Naive thymus-derived CD4-positive, alpha-beta T cell (primary cell): ENCODE data around the gene ZDHHC5. TPM values are rescaled to one million over a fixed set of nuclear protein-coding genes. Genes with fewer than 3 reads are reported as not detected.
A peak's percentile ranks its signal among the peaks of the same experiment; 100 is the strongest.
"Not testable (repeated sequence)": the region's sequence is repeated elsewhere in the genome, so short reads cannot be mapped to it uniquely, and the experiment has no call there.

Source experiments
- ATAC-seq: fragments of 150-1000 bp; cut with Tn5 transposase; 2 replicates; pipeline ENCODE4 v1.10.0; 2021; ENCODE audit warnings: mild to moderate bottlenecking, moderate library complexity
- CTCF ChIA-PET: fragments of 350-600 bp; sonication (Branson Sonifier 250); formaldehyde crosslinking; loops from one replicate; lab custom pipeline; 2021; ENCODE audit warnings: antibody characterized with exemption; lab: Charles Lee
- POLR2A ChIA-PET: fragments of 350-600 bp; sonication (Branson Sonifier 250); formaldehyde crosslinking; loops from one replicate; lab custom pipeline; 2021; ENCODE audit warnings: antibody characterized with exemption, inconsistent platforms; lab: Charles Lee
- DNase-seq, 9 donors: peaks; one replicate each; pipeline versions ENCODE4 v3.0.0 to v3.0.0-alpha.2; 2020 to 2022; ENCODE audit warnings: mixed read lengths in 1 of 9
- H3K27ac ChIP-seq: one replicate; pipeline ENCODE4 v1.7.0; 2013; ENCODE audit warnings: mild to moderate bottlenecking, low read depth, low read length, moderate library complexity
- H3K27me3 ChIP-seq, 2 donors: one replicate each; pipeline ENCODE4 v1.7.0; 2013; ENCODE audit warnings: low read length in 2 of 2, mild to moderate bottlenecking in 2 of 2, moderate library complexity in 2 of 2; ENCODE audit not compliant: control insufficient read depth in 2 of 2, insufficient read depth in 2 of 2
- H3K36me3 ChIP-seq, 3 experiments: 1 replicate in 2 of 3; 2 replicates in 1 of 3; pipeline ENCODE4 v1.7.0; 2013; ENCODE audit warnings: low read length in 3 of 3, mild to moderate bottlenecking in 3 of 3, moderate library complexity in 1 of 3; ENCODE audit not compliant: insufficient read depth in 3 of 3, control insufficient read depth in 2 of 3
- H3K4me1 ChIP-seq, 2 donors: one replicate each; pipeline ENCODE4 v1.7.0; 2013; ENCODE audit warnings: low read length in 2 of 2, mild to moderate bottlenecking in 2 of 2, moderate library complexity in 1 of 2; ENCODE audit not compliant: control insufficient read depth in 2 of 2, insufficient read depth in 2 of 2
- H3K4me3 ChIP-seq: 2 replicates; pipeline ENCODE4 v1.7.0; 2013; ENCODE audit warnings: mild to moderate bottlenecking, low read length
- H3K9me3 ChIP-seq, 3 experiments: 1 replicate in 2 of 3; 2 replicates in 1 of 3; pipeline ENCODE4 v1.7.0; 2013; ENCODE audit warnings: low read length in 3 of 3; ENCODE audit not compliant: control insufficient read depth in 2 of 3
- H3K27ac Mint-ChIP-seq, 9 donors: one replicate each; pipeline ENCODE4 v1.8.0; 2020 to 2022; ENCODE audit warnings: mixed read lengths in 9 of 9, mild to moderate bottlenecking in 8 of 9, moderate library complexity in 5 of 9, inconsistent platforms in 2 of 9
- H3K27me3 Mint-ChIP-seq, 5 donors: one replicate each; pipeline ENCODE4 v1.8.0; 2021 to 2022; ENCODE audit warnings: mixed read lengths in 5 of 5, mild to moderate bottlenecking in 1 of 5
- H3K36me3 Mint-ChIP-seq, 5 donors: one replicate each; pipeline ENCODE4 v1.8.0; 2020 to 2022; ENCODE audit warnings: mixed read lengths in 5 of 5, mild to moderate bottlenecking in 3 of 5, inconsistent platforms in 1 of 5
- H3K4me1 Mint-ChIP-seq, 7 donors: one replicate each; pipeline ENCODE4 v1.8.0; 2020 to 2022; ENCODE audit warnings: mixed read lengths in 7 of 7, mild to moderate bottlenecking in 3 of 7, inconsistent platforms in 1 of 7
- H3K4me3 Mint-ChIP-seq, 10 donors: one replicate each; pipeline ENCODE4 v1.8.0; 2020 to 2022; ENCODE audit warnings: mild to moderate bottlenecking in 10 of 10, mixed read lengths in 10 of 10, moderate library complexity in 6 of 10, inconsistent platforms in 2 of 10
- H3K9me3 Mint-ChIP-seq, 11 donors: one replicate each; pipeline ENCODE4 v1.8.0; 2020 to 2022; ENCODE audit warnings: mixed read lengths in 11 of 11, mild to moderate bottlenecking in 4 of 11, inconsistent platforms in 1 of 11, moderate library complexity in 1 of 11
- intact Hi-C, 2 donors: fragments of 100-400 bp; cut with micrococcal nuclease; formaldehyde crosslinking; loops; one replicate each; pipeline ENCODE4 v1.15.1; 2023
- polyA plus RNA-seq, 2 donors: library from polyadenylated mRNA; unstranded; fragments of 300-500 nt; fragmentation: Illumina TruSeq; gene quantifications; one replicate each; pipeline ENCODE4 v1.2.3, GENCODE V29; 2021
- total RNA-seq, 6 experiments: library from RNA in 5 of 6; stranded (reverse) in 5 of 6; gene quantifications; 1 replicate in 5 of 6; 2 replicates in 1 of 6; pipeline ENCODE4 v1.2.3 and lab custom pipeline; 2021 to 2026

Gene ZDHHC5
- total and polyA plus RNA-seq, 7 experiments from 2014 or later: 26.9 to 82.2 (median 52.2) TPM

- no peak overlapping the region for H3K4me3 ChIP-seq
- POLR2A ChIA-PET: no interaction called here
- H3K9me3 ChIP-seq: no peaks in the 10 kb centered on the region
- no peaks in the 10 kb centered on the region for H3K4me1 ChIP-seq
- Mint-ChIP-seq H3K36me3 (peaks cover 0 to 19% (median 14%) of the 10 kb centered on the region in 5 donors), H3K27ac (peak overlapping the region in 5 of 9 donors; percentile 36 to 72 (median 58)), H3K4me1 (peaks cover 0 to 20% (median 16%) of the 10 kb centered on the region in 7 donors), H3K27me3 (no peaks in the 10 kb centered on the region), H3K4me3 (no peak overlapping the region), H3K9me3 (no peaks in the 10 kb centered on the region)
- H3K36me3 ChIP-seq: peaks cover 13 to 55% (median 13%) of the 10 kb centered on the region in 3 experiments
- H3K27ac ChIP-seq: no peak overlapping the region
- no peak for ATAC-seq
- no peak for DNase-seq
- H3K27me3 ChIP-seq: no peaks in the 10 kb centered on the region
- CTCF ChIA-PET: interaction anchor here (1.4 kb wide), 1 partner anchor 95 kb away, joined by 3 read pairs; no protein-coding TSS in a partner anchor
- intact Hi-C loops: no loop called here
Measured at GRCh38 chr11:57704932-57705331, 37.0 kb downstream of the ZDHHC5 start.

- H3K27me3 ChIP-seq, ATAC-seq, intact Hi-C loops, H3K9me3 ChIP-seq, H3K4me3 ChIP-seq, H3K27ac ChIP-seq, H3K27me3 Mint-ChIP-seq, DNase-seq, H3K4me3 Mint-ChIP-seq, H3K4me1 ChIP-seq, H3K9me3 Mint-ChIP-seq: not testable (repeated sequence)
- Mint-ChIP-seq H3K4me1 (peaks cover 0 to 24% (median 19%) of the 10 kb centered on the region in 7 donors), H3K27ac (peak overlapping the region in 1 of 9 donors; percentile 17), H3K36me3 (peaks cover 0 to 18% (median 14%) of the 10 kb centered on the region in 5 donors)
- ChIA-PET POLR2A (interaction anchor here (0.6 kb wide), 1 partner anchor 370 kb away, joined by 3 read pairs; no protein-coding TSS in a partner anchor), CTCF (interaction anchor here (1.4 kb wide), 1 partner anchor 95 kb away, joined by 3 read pairs; no protein-coding TSS in a partner anchor)
- H3K36me3 ChIP-seq: peaks cover 12 to 52% (median 13%) of the 10 kb centered on the region in 3 experiments
Measured at GRCh38 chr11:57705432-57705831, 37.5 kb downstream of the ZDHHC5 start.

- POLR2A ChIA-PET: interaction anchor here (0.6 to 1.3 kb wide), 2 partner anchors 36 to 1904 kb away, joined by 3 to 5 read pairs; no protein-coding TSS in a partner anchor
- intact Hi-C loops: loop anchor here in 1 of 2 donors (5.0 kb wide), 2 partner anchors 1907 to 1957 kb away; partner anchors contain the start of genes OSBP and PATL1
- no peaks in the 10 kb centered on the region for H3K27me3 Mint-ChIP-seq
- DNase-seq (no peak), ATAC-seq (no peak)
- peaks cover 25 to 32% of the 10 kb centered on the region in 2 donors for H3K4me1 ChIP-seq
- no peaks in the 10 kb centered on the region for H3K9me3 ChIP-seq
- H3K27ac Mint-ChIP-seq: peak overlapping the region in 7 of 9 donors; percentile 5 to 98 (median 65)
- no peak overlapping the region for H3K4me3 ChIP-seq
- H3K4me1 Mint-ChIP-seq: peaks cover 14 to 61% (median 53%) of the 10 kb centered on the region in 7 donors
- no peak overlapping the region for H3K27ac ChIP-seq
- H3K36me3 ChIP-seq: peaks cover 0 to 26% (median 6%) of the 10 kb centered on the region in 3 experiments
- peaks cover 0 to 5% (median 2%) of the 10 kb centered on the region in 5 donors for H3K36me3 Mint-ChIP-seq
- CTCF ChIA-PET: interaction anchor here (0.7 to 1.6 kb wide), 3 partner anchors 16 to 920 kb away, joined by 4 to 8 read pairs (median 6); no protein-coding TSS in a partner anchor
- peaks cover 0 to 2% (median 0%) of the 10 kb centered on the region in 11 donors for H3K9me3 Mint-ChIP-seq
- no peaks in the 10 kb centered on the region for H3K27me3 ChIP-seq
- H3K4me3 Mint-ChIP-seq: peak overlapping the region in 7 of 10 donors; percentile 8 to 37 (median 17)
Measured at GRCh38 chr11:57709802-57710367, 42.0 kb downstream of the ZDHHC5 start.

- peak within 1 kb of the TSS; percentile 98 for H3K4me3 ChIP-seq
- H3K4me1 ChIP-seq: peaks cover 25 to 33% of the 10 kb centered on the region in 2 donors
- DNase-seq (peak; percentile 57 to 86 (median 73)), ATAC-seq (peak; percentile 52)
- Mint-ChIP-seq H3K4me1 (peaks cover 14 to 61% (median 53%) of the 10 kb centered on the region in 7 donors), H3K27me3 (no peaks in the 10 kb centered on the region), H3K36me3 (peaks cover 0 to 5% (median 0%) of the 10 kb centered on the region in 5 donors), H3K9me3 (peaks cover 0 to 2% (median 0%) of the 10 kb centered on the region in 11 donors), H3K4me3 (peak within 1 kb of the TSS; percentile 86 to 99 (median 98)), H3K27ac (peak within 1 kb of the TSS; percentile 87 to 99 (median 95))
- peak within 1 kb of the TSS; percentile 95 for H3K27ac ChIP-seq
- CTCF ChIA-PET: interaction anchor here (0.7 to 1.0 kb wide), 2 partner anchors 68 to 843 kb away, joined by 3 to 5 read pairs; no protein-coding TSS in a partner anchor
- POLR2A ChIA-PET: interaction anchor here (0.5 to 2.4 kb wide), 14 partner anchors 10 to 866 kb away, joined by 3 to 24 read pairs (median 4); partner anchors contain the start of genes SELENOH, UBE2L6 and YPEL4
- H3K9me3 ChIP-seq: no peaks in the 10 kb centered on the region
- no peaks in the 10 kb centered on the region for H3K27me3 ChIP-seq
- H3K36me3 ChIP-seq: peaks cover 0 to 17% (median 0%) of the 10 kb centered on the region in 3 experiments
- intact Hi-C loops: loop anchor here (1.0 to 5.0 kb wide), 19 partner anchors 30 to 1956 kb away; partner anchors contain the start of genes CLP1 (in 2 of the 2), OSBP (in 2 of the 2), SELENOH (in 2 of the 2) and TIMM10 (in 2 of the 2)
Measured at GRCh38 chr11:57711414-57712255, 43.7 kb downstream of the ZDHHC5 start, which contains the start of gene MED19. Gene MED19 (minus strand): TSS chr11:57712215. CDS start chr11:57712179, 36 bp downstream.

- H3K9me3 Mint-ChIP-seq: peaks cover 0 to 2% (median 0%) of the 10 kb centered on the region in 11 donors
- peaks cover 0 to 5% (median 0%) of the 10 kb centered on the region in 5 donors for H3K36me3 Mint-ChIP-seq
- no peaks in the 10 kb centered on the region for H3K9me3 ChIP-seq
- CTCF ChIA-PET: interaction anchor here (0.7 to 1.0 kb wide), 2 partner anchors 69 to 842 kb away, joined by 3 to 5 read pairs; no protein-coding TSS in a partner anchor
- peak within 1 kb of the TSS; percentile 86 to 99 (median 98) for H3K4me3 Mint-ChIP-seq
- peaks cover 25 to 33% of the 10 kb centered on the region in 2 donors for H3K4me1 ChIP-seq
- H3K27me3 Mint-ChIP-seq: no peaks in the 10 kb centered on the region
- H3K27ac Mint-ChIP-seq: peak within 1 kb of the TSS; percentile 87 to 99 (median 95)
- DNase-seq (peak; percentile 73 to 96 (median 91)), ATAC-seq (peak; percentile 94)
- H3K4me3 ChIP-seq: peak within 1 kb of the TSS; percentile 98
- POLR2A ChIA-PET: interaction anchor here (0.5 to 2.7 kb wide), 16 partner anchors 11 to 865 kb away, joined by 3 to 24 read pairs (median 4); partner anchors contain the start of genes SELENOH, UBE2L6 and YPEL4
- peaks cover 0 to 16% (median 0%) of the 10 kb centered on the region in 3 experiments for H3K36me3 ChIP-seq
- no peaks in the 10 kb centered on the region for H3K27me3 ChIP-seq
- peak within 1 kb of the TSS; percentile 95 for H3K27ac ChIP-seq
- intact Hi-C loops: loop anchor here (1.0 to 5.0 kb wide), 19 partner anchors 29 to 1955 kb away; partner anchors contain the start of genes CLP1 (in 2 of the 2), OSBP (in 2 of the 2), SELENOH (in 2 of the 2) and TIMM10 (in 2 of the 2)
- peaks cover 14 to 61% (median 52%) of the 10 kb centered on the region in 7 donors for H3K4me1 Mint-ChIP-seq
Measured at GRCh38 chr11:57712256-57713150, 44.6 kb downstream of the ZDHHC5 start, which contains the start of gene TMX2. Gene TMX2 (plus strand): TSS chr11:57712593. CDS start chr11:57712619, 26 bp downstream.
